Stimulated activated CD4-positive, alpha-beta T cell treated with anti-CD3 and anti-CD28 coated beads, Interleukin-1b, Interleukin-23, amount 100 ng/mL, for 1 hour (primary cell): Measurements from ENCODE around the gene WDFY4.

Source experiments
- DNase-seq, 2 donors: peaks; one replicate each; pipeline ENCODE4 v3.0.0-alpha.2; 2020; ENCODE audit warnings: low read depth in 2 of 2

The WDFY4 gene

DNA sequence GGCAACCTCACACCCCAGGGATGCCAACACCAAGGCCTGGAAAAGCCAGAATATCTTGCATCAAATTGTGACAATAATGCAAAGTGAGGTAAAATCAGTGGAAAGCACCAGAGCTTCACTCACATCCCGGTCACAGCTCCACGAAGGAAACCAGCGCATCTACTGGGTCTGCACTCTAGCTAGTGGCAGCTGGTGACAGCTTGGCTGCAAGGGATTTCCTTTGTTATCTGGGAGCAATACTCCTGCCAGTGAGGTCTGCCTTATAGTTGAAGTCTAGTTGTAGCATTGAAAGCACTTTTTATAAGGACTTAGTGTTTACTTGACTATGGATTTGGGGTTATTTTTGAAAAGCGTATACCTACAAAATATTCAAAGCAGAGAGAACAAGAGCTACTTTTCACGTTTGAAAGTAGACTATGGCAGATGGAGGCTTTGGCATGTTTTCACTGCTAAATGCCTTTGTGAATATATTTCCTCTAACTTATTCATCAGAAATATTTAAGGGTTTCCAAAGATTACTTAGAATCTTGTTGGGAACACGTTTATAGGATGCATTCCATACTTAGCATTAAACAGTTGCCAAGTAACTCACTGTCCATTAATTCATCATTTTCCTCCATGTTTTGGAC, 26.1 kb downstream of the WDFY4 start:
- DNase-seq, result no peak

- no peak for DNase-seq
Measured at GRCh38 chr10:48711830-48712229, 27.2 kb downstream of the WDFY4 start.

DNA sequence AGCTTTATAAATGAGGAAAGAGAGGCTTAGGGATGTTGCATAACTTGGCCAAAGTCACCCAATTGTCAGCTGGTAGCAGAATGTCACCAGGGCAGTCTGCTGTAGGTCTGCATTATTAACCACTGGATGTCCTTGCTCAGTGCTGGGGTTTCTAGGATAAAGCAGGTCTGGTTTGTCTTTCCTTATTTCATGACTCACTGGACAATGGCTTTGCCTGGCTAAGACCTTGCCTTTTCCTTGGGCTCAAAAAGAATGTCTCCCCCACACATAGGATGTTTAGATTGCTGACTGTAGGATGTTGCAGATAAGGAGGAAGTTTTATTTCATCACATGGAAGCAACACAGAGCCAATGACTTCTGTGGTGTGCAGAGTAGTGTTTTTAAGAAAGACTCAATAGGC, 29.4 kb downstream of the WDFY4 start:
- DNase-seq, result no peak

DNA sequence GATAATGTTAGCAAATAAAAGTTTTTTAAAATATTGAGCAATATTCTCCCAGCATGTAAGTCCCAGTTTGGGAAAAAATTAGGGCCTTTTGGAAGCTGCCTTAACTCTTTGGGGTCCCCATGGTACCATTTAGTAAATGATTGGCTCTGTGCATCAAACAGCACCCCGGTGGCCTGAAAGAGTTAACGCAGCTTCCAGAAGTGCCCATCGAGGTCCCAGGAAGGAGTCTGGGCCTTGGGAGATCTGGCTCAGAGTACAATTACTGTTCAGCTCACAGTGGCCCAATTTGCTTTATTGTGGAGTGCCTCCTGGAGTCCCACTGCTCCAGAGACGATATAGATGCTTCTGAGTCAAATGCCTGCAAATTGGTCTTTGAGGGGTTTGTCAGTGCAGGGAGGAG, 31.7 kb downstream of the WDFY4 start:
- DNase-seq, result no peak

DNA sequence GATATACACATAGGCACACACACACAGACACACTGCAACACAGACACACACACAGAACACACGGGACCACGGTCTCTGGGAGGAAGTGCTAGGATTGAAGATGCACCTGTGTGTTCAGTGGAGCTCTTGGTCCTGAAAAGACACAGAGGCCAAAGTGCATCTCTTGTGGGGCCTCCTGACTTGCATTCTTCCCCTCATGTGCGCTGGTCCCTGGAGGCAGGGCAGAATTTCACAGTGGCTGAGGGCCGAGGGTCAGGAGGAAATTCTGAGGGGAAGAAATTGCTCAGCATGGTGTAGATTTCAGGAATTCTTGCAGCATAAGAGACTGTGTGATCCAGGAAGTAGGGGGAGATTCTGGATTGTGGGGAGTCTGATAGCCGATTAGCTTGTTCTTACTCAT, 35.9 kb downstream of the WDFY4 start:
- no peak for DNase-seq

- no peak for DNase-seq
Measured at GRCh38 chr10:48722153-48723145, 37.8 kb downstream of the WDFY4 start.

- DNase-seq, result no peak
Measured at GRCh38 chr10:48724127-48724526, 39.5 kb downstream of the WDFY4 start.

GRCh38 chr10:48725708-48726107, 41.0 kb downstream of the WDFY4 start:
- no peak for DNase-seq

DNA sequence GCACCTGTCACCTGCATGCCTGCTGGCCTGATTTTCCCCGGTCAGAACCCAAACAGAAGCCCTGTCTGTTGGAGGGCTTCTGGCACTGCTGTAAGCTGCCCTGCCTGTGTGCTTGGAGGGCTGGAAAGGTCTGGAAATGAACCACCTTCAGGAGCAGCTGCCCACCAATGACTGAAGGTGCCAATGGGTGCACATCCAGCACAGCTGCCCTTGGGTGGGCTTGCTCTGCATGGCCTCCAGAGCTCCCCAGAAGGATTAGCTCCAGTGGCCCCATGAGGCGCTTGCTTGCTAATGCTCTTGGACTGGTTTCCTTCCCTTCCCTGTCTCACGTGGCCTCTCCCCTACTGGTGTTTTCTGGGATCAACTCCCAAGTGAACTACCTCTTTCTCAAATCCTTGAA, 43.2 kb downstream of the WDFY4 start:
- no peak for DNase-seq

- DNase-seq, result no peak
Measured at GRCh38 chr10:48729222-48729621, 44.5 kb downstream of the WDFY4 start.

DNA sequence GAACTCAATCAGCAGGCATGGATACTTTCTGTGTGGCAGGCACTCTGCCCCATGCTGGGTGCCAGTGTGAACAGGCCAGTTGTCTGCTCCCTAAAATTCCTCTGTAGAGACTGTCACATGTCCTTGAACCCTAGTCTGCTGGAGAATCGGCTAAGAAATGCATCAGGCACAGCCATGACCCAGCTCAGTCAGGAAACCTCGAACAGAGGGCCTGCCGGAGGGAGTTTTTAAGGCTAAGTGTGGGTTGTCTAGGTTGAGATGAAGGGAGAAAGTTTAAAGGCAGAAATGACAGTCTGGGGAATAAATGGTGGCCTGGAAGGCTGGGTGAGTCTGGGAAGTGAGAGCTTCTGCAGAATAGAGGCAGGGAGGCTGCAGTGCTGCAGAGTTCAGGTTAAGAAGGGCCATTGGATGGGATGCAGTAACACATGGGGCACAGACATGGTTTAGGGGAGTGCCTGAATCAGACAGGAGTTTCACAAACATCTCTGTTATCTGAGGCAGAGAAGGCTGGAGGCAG, 45.3 kb downstream of the WDFY4 start:
- DNase-seq, result no peak

- no peak for DNase-seq
Measured at GRCh38 chr10:48731141-48731540, 46.5 kb downstream of the WDFY4 start.

- no peak for DNase-seq
Measured at GRCh38 chr10:48731654-48732053, 47.0 kb downstream of the WDFY4 start.

DNA sequence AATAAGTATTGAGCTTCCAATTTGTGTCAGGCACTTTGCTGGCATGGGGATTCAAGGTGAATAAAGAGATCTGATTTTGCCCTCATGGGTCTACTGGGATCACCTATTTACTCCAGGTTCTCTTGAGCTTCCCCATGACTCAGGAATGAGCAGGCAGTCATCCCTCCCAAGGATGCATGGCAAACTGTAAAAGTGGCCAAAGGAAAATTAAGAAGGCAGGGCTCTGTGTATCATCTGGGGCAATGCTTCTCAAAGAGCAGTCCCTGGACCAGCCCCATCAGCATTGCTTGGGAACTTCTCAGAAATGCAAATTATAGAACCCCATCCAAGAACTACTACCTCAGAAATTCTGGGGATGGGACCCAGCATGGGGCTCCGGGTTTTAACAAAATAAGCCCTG, 48.7 kb downstream of the WDFY4 start:
- no peak for DNase-seq

- no peak for DNase-seq
Measured at GRCh38 chr10:48735836-48736390, 51.2 kb downstream of the WDFY4 start.

GRCh38 chr10:48736596-48736995, 51.9 kb downstream of the WDFY4 start:
- no peak for DNase-seq

DNA sequence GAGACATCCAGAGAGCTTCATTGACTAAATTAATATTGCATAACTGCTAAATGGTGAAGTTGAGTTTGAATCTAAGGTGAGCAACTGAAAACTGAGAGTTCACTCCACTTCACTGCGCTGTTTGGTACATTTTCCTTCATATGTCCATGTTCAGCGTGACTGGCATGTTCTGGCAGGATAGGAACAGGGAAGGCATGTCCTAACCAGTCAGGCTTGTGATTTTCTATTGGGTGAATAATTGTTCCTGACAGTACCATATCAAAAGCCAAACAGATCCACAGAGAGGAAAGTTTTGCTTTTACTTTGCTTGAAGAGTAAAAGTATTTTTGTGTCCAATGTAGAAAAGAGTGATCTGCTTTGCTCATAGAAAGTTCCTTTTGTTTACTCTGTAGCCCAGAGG, 53.2 kb downstream of the WDFY4 start:
- no peak for DNase-seq

GRCh38 chr10:48739170-48739569, 54.5 kb downstream of the WDFY4 start:
- no peak for DNase-seq

DNA sequence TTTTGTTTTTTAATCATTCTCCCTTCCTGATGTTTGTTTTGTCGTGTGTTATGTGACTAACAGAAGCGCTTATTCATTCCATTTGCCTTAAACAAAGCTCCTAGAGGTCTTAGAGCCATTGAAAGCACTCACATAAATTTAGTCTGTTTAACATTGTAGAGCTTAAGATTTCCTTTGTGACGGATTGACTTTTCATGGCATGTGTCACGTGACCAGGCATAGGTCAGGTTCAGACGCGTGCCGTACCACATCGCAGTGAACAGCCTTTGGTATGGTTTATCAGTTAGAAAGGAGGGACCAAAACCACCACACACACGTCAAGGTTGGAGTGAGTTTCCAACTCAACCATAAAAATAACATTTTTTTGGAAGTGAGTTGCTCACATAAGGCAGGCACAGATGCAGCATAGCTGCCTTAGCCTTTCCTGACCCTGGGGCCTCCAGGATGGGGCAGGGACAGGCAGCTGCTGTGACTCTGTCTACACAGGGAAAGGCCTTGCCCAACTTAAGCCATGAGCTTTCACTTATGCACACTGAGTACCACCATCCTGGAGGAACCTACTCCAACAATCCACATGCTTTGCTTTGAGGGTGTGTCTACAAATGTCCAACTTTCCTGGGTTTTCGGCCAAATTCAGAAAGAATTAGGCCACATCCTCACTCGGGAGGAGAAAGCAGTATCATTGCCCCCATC, 55.5 kb downstream of the WDFY4 start:
- DNase-seq, result no peak

- DNase-seq, result no peak
Measured at GRCh38 chr10:48740988-48741387, 56.3 kb downstream of the WDFY4 start.

GRCh38 chr10:48742891-48743860, 58.5 kb downstream of the WDFY4 start:
- no peak for DNase-seq
